ENCODE results near the gene PLCB3. TPM values are rescaled to one million over a fixed set of nuclear protein-coding genes. Genes with fewer than 3 reads are reported as not detected.

The PLCB3 gene
- total and polyA plus RNA-seq, 10 of the 15 experiments (the other 5 are each of a cell fraction or from before 2014, with no cell fraction given) = 0.03 to 10.3 (median 3.3) TPM

DNA sequence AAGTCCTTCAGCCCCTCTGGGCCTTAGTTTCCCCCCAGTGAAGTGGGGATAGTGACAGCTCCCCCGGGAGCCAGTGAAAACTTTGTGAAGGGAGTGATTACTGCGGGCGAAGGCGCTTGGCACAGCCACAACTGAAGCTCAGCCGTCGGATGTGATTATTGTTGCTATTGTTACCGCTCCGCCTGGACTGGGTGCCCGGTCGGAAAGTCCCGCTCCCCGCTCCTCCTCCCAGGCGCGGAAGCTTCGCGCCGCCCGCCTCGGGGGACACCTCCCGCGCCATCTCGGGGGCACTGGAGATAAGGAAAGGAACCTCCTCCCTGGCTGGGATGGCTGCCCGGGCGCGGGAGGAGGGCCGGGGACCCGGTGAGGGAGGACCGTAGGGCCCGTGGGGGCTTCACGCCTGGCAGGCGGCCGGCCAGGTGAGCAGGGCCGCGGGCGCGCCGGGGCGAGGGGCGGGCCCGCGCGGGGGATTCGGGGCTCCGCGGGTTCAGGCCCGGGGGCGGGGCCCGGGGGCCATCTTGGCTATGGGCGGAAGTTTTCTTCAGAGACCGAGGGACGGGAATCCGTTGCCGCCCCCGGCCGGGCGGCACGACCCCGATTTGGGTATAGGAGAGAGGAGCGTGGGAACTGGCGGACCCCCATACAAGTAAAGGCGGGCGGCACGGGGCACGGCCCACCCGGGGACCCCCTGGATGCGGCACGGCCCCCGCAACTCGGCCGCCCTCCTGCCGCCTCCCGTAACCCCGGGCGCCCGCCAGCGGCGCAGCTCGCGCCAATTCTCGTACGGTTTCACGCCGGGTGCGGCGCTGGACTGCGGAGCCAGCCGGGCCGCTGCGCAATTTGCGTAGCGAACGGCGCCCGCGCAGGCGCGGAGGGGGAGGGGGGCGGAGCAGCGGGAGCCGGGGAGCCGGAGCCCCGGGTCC, 33.9 kb downstream of the PLCB3 start, which contains the start of gene GPR137 (continued):
- TF ChIP-seq, protein P1, sequence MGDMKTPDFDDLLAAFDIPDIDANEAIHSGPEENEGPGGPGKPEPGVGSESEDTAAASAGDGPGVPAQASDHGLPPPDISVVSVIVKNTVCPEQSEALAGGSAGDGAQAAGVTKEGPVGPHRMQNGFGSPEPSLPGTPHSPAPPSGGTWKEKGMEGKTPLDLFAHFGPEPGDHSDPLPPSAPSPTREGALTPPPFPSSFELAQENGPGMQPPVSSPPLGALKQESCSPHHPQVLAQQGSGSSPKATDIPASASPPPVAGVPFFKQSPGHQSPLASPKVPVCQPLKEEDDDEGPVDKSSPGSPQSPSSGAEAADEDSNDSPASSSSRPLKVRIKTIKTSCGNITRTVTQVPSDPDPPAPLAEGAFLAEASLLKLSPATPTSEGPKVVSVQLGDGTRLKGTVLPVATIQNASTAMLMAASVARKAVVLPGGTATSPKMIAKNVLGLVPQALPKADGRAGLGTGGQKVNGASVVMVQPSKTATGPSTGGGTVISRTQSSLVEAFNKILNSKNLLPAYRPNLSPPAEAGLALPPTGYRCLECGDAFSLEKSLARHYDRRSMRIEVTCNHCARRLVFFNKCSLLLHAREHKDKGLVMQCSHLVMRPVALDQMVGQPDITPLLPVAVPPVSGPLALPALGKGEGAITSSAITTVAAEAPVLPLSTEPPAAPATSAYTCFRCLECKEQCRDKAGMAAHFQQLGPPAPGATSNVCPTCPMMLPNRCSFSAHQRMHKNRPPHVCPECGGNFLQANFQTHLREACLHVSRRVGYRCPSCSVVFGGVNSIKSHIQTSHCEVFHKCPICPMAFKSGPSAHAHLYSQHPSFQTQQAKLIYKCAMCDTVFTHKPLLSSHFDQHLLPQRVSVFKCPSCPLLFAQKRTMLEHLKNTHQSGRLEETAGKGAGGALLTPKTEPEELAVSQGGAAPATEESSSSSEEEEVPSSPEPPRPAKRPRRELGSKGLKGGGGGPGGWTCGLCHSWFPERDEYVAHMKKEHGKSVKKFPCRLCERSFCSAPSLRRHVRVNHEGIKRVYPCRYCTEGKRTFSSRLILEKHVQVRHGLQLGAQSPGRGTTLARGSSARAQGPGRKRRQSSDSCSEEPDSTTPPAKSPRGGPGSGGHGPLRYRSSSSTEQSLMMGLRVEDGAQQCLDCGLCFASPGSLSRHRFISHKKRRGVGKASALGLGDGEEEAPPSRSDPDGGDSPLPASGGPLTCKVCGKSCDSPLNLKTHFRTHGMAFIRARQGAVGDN (IDR thresholded peaks at IDR 0.05) = peak; percentile 41; the same call in 1 of the 2 replicates
- peak; percentile 38 to 42; a peak in 1 of 4 replicates for TF ChIP-seq IKZF2 (IDR thresholded peaks at IDR 0.05)
- TF ChIP-seq POLR2AphosphoS2 (IDR thresholded peaks at IDR 0.05; ENCODE audit: low read depth, low read length) = peak; percentile 8; the same call in 1 of the 2 replicates
- peak; percentile 74 for TF ChIP-seq RELA (IDR thresholded peaks at IDR 0.05; ENCODE audit: borderline replicate concordance, partially characterized antibody)
- 0 out of 4 replicates have a peak, but pooled peaks of 1 of the 2 experiments have one; percentile 4 for TF ChIP-seq SRF (IDR thresholded peaks at IDR 0.05; ENCODE audit: low read depth in 2 of 2, low read length in 2 of 2)
- no peak for TF ChIP-seq ZNF384 (IDR thresholded peaks at IDR 0.05; ENCODE audit: borderline replicate concordance, low read depth, low read length)
- TF ChIP-seq BMI1 (IDR thresholded peaks at IDR 0.05; ENCODE audit: borderline replicate concordance) = no peak
- TF ChIP-seq CBX5 (IDR thresholded peaks at IDR 0.05; ENCODE audit: low read depth) = no peak
- TF ChIP-seq, protein P2, sequence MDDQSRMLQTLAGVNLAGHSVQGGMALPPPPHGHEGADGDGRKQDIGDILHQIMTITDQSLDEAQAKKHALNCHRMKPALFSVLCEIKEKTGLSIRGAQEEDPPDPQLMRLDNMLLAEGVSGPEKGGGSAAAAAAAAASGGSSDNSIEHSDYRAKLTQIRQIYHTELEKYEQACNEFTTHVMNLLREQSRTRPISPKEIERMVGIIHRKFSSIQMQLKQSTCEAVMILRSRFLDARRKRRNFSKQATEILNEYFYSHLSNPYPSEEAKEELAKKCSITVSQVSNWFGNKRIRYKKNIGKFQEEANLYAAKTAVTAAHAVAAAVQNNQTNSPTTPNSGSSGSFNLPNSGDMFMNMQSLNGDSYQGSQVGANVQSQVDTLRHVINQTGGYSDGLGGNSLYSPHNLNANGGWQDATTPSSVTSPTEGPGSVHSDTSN (IDR thresholded peaks at IDR 0.05; ENCODE audit: insufficient replicate concordance, low read depth, low read length) = no peak
- TF ChIP-seq POLR2AphosphoS5 (IDR thresholded peaks at IDR 0.05; ENCODE audit: low read length) = peak; percentile 37; the same call in 1 of the 2 replicates
- no peak; the same call in 1 of the 2 replicates for TF ChIP-seq CHD2 (IDR thresholded peaks at IDR 0.05; ENCODE audit: borderline replicate concordance, low read depth, low read length)
- no peak for TF ChIP-seq CBX3 (IDR thresholded peaks at IDR 0.05; ENCODE audit: borderline replicate concordance, low read depth)
- TF ChIP-seq NR2C1 (IDR thresholded peaks at IDR 0.05) = peak; percentile 91
- TF ChIP-seq ZNF207 (IDR thresholded peaks at IDR 0.05; ENCODE audit: borderline replicate concordance) = peak; percentile 15; the same call in 1 of the 2 replicates
- no peak for TF ChIP-seq YBX1 (IDR thresholded peaks at IDR 0.05)
- TF ChIP-seq HCFC1 (IDR thresholded peaks at IDR 0.05; ENCODE audit: low read length) = peak; percentile 61; the same call in 1 of the 2 replicates
- TF ChIP-seq BACH1 (IDR thresholded peaks at IDR 0.05; ENCODE audit: borderline replicate concordance) = 0 out of 2 replicates have a peak, but pooled peaks have one; percentile 65
- TF ChIP-seq NBN (IDR thresholded peaks at IDR 0.05) = 0 out of 2 replicates have a peak, but pooled peaks have one; percentile 18
- TF ChIP-seq BCL11A (IDR thresholded peaks at IDR 0.05; ENCODE audit: low read depth, low read length) = no peak
- TF ChIP-seq, protein P3, sequence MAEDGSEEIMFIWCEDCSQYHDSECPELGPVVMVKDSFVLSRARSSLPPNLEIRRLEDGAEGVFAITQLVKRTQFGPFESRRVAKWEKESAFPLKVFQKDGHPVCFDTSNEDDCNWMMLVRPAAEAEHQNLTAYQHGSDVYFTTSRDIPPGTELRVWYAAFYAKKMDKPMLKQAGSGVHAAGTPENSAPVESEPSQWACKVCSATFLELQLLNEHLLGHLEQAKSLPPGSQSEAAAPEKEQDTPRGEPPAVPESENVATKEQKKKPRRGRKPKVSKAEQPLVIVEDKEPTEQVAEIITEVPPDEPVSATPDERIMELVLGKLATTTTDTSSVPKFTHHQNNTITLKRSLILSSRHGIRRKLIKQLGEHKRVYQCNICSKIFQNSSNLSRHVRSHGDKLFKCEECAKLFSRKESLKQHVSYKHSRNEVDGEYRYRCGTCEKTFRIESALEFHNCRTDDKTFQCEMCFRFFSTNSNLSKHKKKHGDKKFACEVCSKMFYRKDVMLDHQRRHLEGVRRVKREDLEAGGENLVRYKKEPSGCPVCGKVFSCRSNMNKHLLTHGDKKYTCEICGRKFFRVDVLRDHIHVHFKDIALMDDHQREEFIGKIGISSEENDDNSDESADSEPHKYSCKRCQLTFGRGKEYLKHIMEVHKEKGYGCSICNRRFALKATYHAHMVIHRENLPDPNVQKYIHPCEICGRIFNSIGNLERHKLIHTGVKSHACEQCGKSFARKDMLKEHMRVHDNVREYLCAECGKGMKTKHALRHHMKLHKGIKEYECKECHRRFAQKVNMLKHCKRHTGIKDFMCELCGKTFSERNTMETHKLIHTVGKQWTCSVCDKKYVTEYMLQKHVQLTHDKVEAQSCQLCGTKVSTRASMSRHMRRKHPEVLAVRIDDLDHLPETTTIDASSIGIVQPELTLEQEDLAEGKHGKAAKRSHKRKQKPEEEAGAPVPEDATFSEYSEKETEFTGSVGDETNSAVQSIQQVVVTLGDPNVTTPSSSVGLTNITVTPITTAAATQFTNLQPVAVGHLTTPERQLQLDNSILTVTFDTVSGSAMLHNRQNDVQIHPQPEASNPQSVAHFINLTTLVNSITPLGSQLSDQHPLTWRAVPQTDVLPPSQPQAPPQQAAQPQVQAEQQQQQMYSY (CRISPR knock-in tag; IDR thresholded peaks at IDR 0.05) = no peak
- peak; percentile 94 for TF ChIP-seq GATAD2B (conservative IDR thresholded peaks at IDR 0.05; ENCODE audit: low read depth)
